Measurements from ENCODE around the gene CAST.

GRCh38 chr5:96743065-96743768 is 81.0 kb downstream of the CAST start:
- peak; percentile 65 for TF ChIP-seq POLR2A (IDR thresholded peaks at IDR 0.05; ENCODE audit: low read length)
- TF ChIP-seq GATA1 (IDR thresholded peaks at IDR 0.05; ENCODE audit: low read depth, low read length) = no peak

All from erythroblast (primary cell).